ENCODE measurements around the gene TMEM101.
"Not testable (repeated sequence)": the region's sequence is repeated elsewhere in the genome, so short reads cannot be mapped to it uniquely, and the experiment has no call there.

The TMEM101 gene

GRCh38 chr17:43979671-43980070 lies 35.1 kb downstream of the TMEM101 start:
- no peak for TF ChIP-seq CTCF (IDR thresholded peaks at IDR 0.05; ENCODE audit: control insufficient read depth, extremely low read depth, insufficient read depth)
- DNase-seq (ENCODE audit: low read depth), result no peak
- H3K4me3 ChIP-seq (ENCODE audit: low read depth, low read length), result no peak overlapping the region

- no peak overlapping the region for H3K4me3 ChIP-seq (ENCODE audit: low read depth, low read length)
- DNase-seq (ENCODE audit: low read depth), result no peak
- TF ChIP-seq CTCF (IDR thresholded peaks at IDR 0.05; ENCODE audit: control insufficient read depth, extremely low read depth, insufficient read depth), result no peak
These were observed 35.8 kb downstream of the TMEM101 start for GRCh38 chr17:43979011-43979410.

GRCh38 chr17:43978078-43978477 lies 36.7 kb downstream of the TMEM101 start:
- H3K4me3 ChIP-seq (ENCODE audit: low read depth, low read length), result no peak overlapping the region
- TF ChIP-seq CTCF (IDR thresholded peaks at IDR 0.05; ENCODE audit: control insufficient read depth, extremely low read depth, insufficient read depth), result no peak
- no peak for DNase-seq (ENCODE audit: low read depth)

- no peak for TF ChIP-seq CTCF (IDR thresholded peaks at IDR 0.05; ENCODE audit: control insufficient read depth, extremely low read depth, insufficient read depth)
- H3K4me3 ChIP-seq (ENCODE audit: low read depth, low read length), result no peak overlapping the region
- DNase-seq (ENCODE audit: low read depth), result no peak
These were observed 37.6 kb downstream of the TMEM101 start for GRCh38 chr17:43976963-43977837.

- DNase-seq (ENCODE audit: low read depth), result no peak
- no peak for TF ChIP-seq CTCF (IDR thresholded peaks at IDR 0.05; ENCODE audit: control insufficient read depth, extremely low read depth, insufficient read depth)
- no peak overlapping the region for H3K4me3 ChIP-seq (ENCODE audit: low read depth, low read length)
These were observed 38.9 kb downstream of the TMEM101 start for GRCh38 chr17:43975898-43976297.

- no peak overlapping the region for H3K4me3 ChIP-seq (ENCODE audit: low read depth, low read length)
- no peak for TF ChIP-seq CTCF (IDR thresholded peaks at IDR 0.05; ENCODE audit: control insufficient read depth, extremely low read depth, insufficient read depth)
- no peak for DNase-seq (ENCODE audit: low read depth)
These were observed 40.1 kb downstream of the TMEM101 start for GRCh38 chr17:43974382-43975266.

GRCh38 chr17:43972444-43973212 lies 42.1 kb downstream of the TMEM101 start:
- not testable (repeated sequence) for DNase-seq (ENCODE audit: low read depth); H3K4me3 ChIP-seq (ENCODE audit: low read depth, low read length)

GRCh38 chr17:43971436-43971835 lies 43.3 kb downstream of the TMEM101 start:
- H3K4me3 ChIP-seq (ENCODE audit: low read depth, low read length); DNase-seq (ENCODE audit: low read depth): not testable (repeated sequence)
